ENCODE data around the gene ISLR. TPM values are rescaled to one million over a fixed set of nuclear protein-coding genes. Genes with fewer than 3 reads are reported as not detected.

The ISLR gene
- total and polyA plus RNA-seq, 9 of the 15 experiments (the other 6 are each of a cell fraction or from before 2014, with no cell fraction given) = not detected

DNA sequence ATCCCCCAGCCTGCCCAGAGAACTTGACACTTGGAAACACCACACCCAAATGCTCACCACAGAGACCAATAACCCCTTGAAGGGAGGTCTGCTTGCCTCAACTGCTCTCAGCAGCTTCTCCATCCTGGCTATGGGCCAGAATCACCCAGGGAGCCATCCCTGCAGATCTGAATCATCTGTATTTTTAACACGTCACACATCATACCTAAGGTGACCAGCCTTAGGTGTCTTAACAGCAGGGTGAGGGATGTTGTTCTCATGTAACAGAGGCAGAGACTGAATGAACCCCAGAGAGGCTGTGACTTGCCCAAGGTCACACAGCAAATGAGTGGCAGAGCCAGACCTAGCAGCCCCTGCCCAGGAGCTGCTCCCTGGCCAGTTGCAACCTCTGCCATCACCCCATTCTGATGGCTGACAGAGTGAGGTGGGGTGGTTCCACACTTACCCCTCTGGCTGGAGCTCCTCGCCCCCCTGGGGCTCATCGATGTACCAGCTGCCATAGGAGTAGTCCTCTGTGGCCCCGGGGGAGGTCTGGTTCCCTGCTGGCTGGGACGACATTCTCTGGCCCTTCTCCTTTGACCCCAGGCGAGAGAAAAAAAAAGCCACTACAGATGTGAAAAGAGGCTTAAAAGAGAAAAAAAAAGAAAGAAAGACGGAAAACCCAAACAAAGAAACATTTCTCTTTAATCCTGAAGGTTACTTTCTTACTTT lies 28.4 kb downstream of the ISLR start:
- peak; percentile 46; the same call in 1 of the 2 replicates for TF ChIP-seq NFIC (IDR thresholded peaks at IDR 0.05)
- TF ChIP-seq GABPA (tag; conservative IDR thresholded peaks at IDR 0.05; ENCODE audit: low read depth) = no peak
- Histone ChIP-seq H3K4me1 (replicated peaks in 1 of 2; ENCODE audit: control insufficient read depth in 2 of 2, insufficient read depth in 2 of 2, low read length in 2 of 2) (peaks cover 8 to 15% of the 10 kb centered on the region in 2 experiments; a peak in 4 of 5 replicates), H3K9me1 (ENCODE audit: control insufficient read depth, insufficient read depth, low read length) (no peaks in the 10 kb centered on the region), H3K27ac (ENCODE audit: extremely low read depth, low read depth, low read length) (no peak overlapping the region), H3K9ac (ENCODE audit: insufficient read depth in 1 of 2, low read depth in 2 of 2, low read length in 2 of 2) (no peak overlapping the region), H3K9me3 (replicated peaks; ENCODE audit: control insufficient read depth, insufficient read depth, low read depth, low read length) (no peaks in the 10 kb centered on the region), H3K27me3 (ENCODE audit: control insufficient read depth in 2 of 2, insufficient read depth in 2 of 2, low read length in 2 of 2) (peaks cover 2 to 79% of the 10 kb centered on the region in 2 experiments; a peak in 3 of 5 replicates), H4K20me1 (replicated peaks; ENCODE audit: control insufficient read depth, insufficient read depth, low read length) (0 out of 2 replicates have a peak, but pooled peaks cover 15% of the 10 kb centered on the region), H3K79me2 (ENCODE audit: control insufficient read depth, insufficient read depth, low read length) (no peaks in the 10 kb centered on the region), H2AFZ (ENCODE audit: low read depth, low read length) (peak overlapping the region; percentile 39; the same call in 1 of the 2 replicates), H3K4me3 (no peak overlapping the region), H3K4me2 (ENCODE audit: insufficient read depth, low read length) (no peak overlapping the region), H3K36me3 (ENCODE audit: control insufficient read depth, insufficient read depth, low read length) (no peaks in the 10 kb centered on the region)
- POLR2A ChIA-PET = interaction anchor here (0.7 to 1.1 kb wide), 3 partner anchors 18 to 171 kb away, joined by 3 to 4 read pairs (median 4); no protein-coding TSS in a partner anchor
- ATAC-seq = no peak
- no peak for FAIRE-seq
- CTCF ChIA-PET (ENCODE audit: low intra/inter-chr PET ratio) = no interaction called here
- DNase-seq (ENCODE audit: extremely low read depth in 1 of 4, low spot score in 3 of 4) = no peak
- in situ Hi-C loops (cut with MboI) = no loop called here
- intact Hi-C loops (cut with micrococcal nuclease) = no loop called here
- no TSS peak for BruUV-seq (replicated peaks)
- WGBS (ENCODE audit: insufficient coverage, low coverage, missing lambda C conversion rate) = 21% methylated on average over 1 of the region's 7 CpGs
